ENCODE measurements around the gene OLFM1. TPM values are rescaled to one million over a fixed set of nuclear protein-coding genes. Genes with fewer than 3 reads are reported as not detected.
"Not testable (repeated sequence)": the region's sequence is repeated elsewhere in the genome, so short reads cannot be mapped to it uniquely, and the experiment has no call there.

OLFM1 gene
- total RNA-seq, 1 donor from 2014 or later, result not detected

GRCh38 chr9:135060461-135061116 lies 26.9 kb upstream of the OLFM1 start:
- intact Hi-C loops (cut with micrococcal nuclease), result no loop called here

GRCh38 chr9:135061441-135061840 lies 26.0 kb upstream of the OLFM1 start:
- intact Hi-C loops (cut with micrococcal nuclease), result no loop called here

GRCh38 chr9:135062254-135062653 lies 25.2 kb upstream of the OLFM1 start:
- intact Hi-C loops (cut with micrococcal nuclease), result no loop called here

DNA sequence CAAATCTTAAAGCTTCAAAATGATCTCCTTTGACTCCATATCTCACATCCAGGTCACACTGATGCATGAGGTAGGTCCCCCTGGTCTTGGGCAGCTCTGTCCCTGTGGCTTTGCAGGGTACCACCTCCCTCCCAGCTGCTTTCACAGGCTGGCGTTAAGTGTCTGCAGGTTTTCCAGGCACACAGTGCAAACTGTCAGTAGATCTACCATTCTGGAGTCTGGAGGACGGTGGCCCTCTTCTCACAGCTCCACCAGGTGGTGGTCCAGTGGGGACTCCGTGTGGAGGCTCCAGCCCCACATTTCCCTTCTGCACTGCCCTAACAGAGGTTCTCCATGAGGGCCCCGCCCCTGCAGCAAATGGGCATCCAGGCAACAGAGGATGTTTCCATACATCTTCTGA lies 24.0 kb upstream of the OLFM1 start:
- intact Hi-C loops (cut with micrococcal nuclease), result not testable (repeated sequence)

- intact Hi-C loops (cut with micrococcal nuclease), result not testable (repeated sequence)
Observed at GRCh38 chr9:135063888-135064287, 23.6 kb upstream of the OLFM1 start.

DNA sequence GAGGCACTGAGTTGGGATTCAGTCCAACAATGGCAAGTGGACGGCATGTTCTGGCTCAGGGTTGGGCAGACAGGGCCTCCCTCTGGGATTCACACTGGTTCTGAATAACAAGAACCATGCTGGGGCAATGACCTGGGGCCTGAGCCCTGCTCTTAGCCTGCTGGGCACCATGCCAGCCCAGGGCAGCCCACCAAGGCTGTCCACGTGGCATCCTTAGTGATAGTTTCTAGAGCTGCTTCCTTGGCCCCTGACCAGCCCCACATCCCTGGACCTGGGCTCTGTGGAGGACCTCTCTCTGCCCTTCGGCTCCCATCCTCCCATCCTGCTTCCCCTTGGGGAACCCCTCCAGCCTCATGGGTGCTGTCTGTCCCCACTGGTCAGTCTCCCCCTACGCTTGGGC lies 22.3 kb upstream of the OLFM1 start:
- intact Hi-C loops (cut with micrococcal nuclease), result no loop called here

DNA sequence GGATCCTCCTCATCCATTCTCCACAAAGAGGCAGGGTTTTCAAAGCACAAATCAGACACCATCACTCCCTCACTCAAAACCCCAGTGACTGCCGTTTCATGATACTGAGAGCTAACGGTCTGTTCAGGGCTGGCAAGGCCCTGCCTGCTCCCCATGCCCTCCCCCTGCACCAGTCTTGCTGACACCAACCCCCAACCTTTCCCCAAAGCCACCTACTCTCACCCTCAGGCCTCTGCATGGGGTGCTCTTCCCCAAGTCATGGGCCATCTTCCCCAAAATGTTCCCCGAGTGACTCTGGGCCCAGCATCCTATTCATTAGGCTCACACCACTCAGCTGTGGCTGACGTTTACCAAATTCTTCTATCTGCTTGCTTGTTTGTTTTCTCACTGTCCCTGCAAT lies 21.7 kb upstream of the OLFM1 start:
- intact Hi-C loops (cut with micrococcal nuclease), result no loop called here

DNA sequence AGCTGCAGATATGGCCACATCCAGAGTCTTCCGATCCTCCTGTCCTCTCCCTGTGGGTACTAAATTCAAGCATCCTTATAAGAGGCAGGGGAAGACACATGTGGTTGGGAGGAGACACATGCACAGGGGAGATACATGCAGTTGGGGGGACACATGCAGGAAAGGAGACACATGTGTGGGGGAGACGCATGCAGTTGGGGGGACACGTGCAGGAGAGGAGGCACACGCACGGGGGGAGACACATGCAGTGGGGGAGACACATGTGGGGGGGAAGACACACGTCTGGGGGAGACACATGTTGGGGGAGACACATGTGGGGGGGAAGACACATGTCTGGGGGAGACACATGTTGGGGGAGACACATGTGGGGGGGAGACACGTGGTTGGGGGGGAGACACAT lies 21.2 kb upstream of the OLFM1 start:
- intact Hi-C loops (cut with micrococcal nuclease), result no loop called here

DNA sequence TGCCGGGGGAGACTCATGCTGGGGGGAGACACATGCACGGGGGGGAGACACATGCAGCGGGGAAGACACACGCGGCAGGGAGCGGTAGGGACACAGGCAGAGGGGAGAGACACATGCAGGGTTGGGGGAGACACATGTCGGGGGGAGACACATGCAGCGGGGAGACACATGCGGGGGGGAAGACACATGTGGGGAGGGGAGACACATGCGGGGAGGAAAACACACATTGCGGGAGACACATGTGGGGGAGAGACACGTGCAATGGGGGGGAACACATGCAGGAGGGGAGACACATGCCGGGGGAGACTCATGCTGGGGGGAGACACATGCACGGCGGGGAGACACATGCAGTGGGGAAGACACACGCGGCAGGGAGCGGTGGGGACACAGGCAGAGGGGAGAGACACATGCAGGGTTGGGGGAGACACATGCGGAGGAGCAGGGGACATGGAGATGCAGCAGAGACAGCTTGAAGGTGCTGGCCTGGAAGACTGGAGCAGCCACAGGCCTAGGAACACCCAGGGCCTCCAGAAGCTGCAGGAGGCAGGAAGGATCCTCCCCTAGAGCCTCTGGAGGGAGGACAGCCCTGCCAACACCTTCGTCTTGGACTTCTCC lies 20.3 kb upstream of the OLFM1 start:
- intact Hi-C loops (cut with micrococcal nuclease), result no loop called here

DNA sequence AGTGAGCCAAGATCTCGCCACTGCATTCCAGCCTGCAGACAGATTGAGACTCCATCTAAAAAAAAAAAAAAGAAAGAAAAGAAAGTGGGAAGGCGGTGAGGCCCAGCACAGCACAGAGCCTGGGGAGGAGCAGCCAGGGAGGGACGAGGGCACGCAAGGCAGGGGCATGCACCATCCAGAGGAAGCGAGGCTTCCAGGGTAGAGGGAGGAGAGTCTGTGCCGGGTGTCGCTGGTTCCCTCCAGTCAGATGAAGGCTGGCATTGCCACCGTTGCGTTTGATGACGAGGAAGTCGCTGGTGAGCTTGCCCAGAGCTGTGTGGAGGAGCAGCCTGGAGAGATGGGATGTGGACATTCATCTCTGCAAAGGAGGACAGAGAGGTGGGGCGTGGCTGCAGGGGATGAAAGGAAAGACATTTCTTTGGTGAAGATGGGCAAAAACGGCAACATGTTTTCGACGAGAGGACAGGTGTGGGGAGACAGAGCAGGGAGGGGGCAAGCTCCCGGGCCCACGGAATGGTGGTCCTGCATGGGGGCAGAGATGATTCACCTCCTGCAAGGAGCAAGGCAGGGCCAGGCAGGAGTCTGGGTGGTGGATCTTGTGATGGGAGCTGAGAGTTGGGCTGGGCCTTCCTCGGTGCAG lies 18.6 kb upstream of the OLFM1 start:
- intact Hi-C loops (cut with micrococcal nuclease), result no loop called here

GRCh38 chr9:135069558-135070197 lies 17.8 kb upstream of the OLFM1 start:
- intact Hi-C loops (cut with micrococcal nuclease), result no loop called here

DNA sequence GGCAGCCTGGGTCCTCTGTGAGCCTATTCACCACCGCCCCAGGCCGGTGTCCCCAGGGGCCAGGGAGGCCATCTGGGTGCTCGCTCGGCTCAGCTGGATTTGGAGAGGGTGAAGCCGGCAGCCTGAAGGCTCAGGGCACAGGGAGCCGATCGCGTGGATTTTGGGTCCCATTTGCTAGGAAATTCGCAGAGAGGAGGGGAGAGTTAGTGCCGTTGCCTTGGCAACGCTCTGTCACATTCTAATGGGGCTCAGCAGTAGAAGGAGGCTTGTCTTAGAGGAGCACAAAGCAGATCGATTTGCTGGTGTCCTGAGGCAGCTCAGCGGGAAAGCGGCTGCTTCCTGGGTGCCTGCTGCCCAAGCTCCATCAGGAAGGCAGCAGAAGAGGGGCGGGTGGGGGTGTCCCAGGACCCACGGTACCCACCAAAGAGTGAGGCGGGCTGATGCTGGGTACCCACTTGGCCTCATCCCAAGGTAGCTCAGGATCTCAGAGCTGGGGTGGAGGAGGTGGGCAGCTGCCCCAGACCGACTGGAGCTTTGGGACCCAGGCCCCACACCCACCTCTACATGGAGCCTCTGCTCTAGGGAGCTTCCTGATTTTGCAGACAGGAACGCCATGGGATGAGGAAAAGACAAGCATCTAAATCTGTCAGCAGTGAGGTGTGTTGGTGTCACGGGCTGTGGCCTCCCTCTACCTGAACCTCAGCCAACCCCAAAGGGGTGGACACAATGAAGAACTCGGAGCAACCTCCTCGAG lies 17.1 kb upstream of the OLFM1 start:
- intact Hi-C loops (cut with micrococcal nuclease), result no loop called here

- intact Hi-C loops (cut with micrococcal nuclease), result no loop called here
Observed at GRCh38 chr9:135070964-135071735, 16.3 kb upstream of the OLFM1 start.

DNA sequence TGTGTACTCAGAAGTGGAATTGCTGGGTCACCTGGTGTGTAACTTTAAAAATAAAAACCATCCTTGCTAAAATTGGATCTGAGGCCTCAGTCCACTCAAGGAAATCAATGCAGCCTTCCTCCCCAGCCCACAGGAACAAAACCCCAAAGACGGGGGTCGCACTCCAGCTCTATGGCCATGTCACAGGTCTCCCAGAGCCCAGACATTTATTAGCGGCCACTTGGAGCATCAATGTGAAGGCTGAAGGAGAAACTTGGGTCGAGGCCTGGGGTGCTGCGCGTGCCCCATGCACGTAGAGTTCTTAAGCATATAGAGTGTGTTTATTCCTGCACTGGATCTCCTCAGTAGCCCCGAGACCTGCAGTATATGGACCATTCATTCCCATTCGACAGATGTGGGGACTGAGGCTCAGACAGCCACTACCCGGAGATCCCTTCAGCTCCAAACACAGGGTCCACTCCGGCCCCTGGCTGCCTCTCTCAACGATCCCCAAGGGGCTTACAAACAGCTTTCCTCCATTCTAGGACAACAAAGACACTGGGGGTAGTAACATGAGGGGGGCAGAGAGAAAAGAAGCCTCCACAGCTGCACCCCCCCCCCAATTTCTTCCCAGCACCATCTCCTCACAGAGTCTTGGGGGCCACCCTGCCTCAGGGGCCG lies 14.3 kb upstream of the OLFM1 start:
- intact Hi-C loops (cut with micrococcal nuclease), result no loop called here

DNA sequence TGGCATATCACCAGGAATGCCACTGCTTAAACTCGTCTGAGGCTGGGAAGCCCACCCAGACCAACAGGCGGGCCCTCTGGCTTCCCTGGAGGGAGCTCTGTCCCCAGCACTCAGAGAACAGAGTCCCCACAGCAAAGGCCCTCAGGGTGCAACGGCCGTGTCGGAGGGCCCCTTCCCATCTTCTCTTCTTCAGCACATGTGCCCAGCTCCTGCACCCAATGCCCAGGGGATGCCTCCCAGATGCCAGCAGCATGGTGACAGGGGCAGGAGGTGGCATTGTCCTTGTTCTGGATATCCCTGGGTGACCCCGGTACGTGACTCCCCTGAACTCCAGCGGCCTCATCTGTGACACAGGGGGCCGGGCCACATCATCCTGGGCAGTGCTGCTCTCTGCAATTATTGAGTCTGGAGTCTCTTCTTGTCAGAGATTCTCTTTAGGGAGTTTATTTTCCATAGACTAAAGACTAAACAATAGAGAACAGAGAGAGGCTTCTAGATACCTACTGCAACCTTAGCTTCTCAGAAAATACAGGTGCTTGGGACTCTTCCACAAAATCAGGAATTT lies 13.6 kb upstream of the OLFM1 start:
- intact Hi-C loops (cut with micrococcal nuclease), result no loop called here

DNA sequence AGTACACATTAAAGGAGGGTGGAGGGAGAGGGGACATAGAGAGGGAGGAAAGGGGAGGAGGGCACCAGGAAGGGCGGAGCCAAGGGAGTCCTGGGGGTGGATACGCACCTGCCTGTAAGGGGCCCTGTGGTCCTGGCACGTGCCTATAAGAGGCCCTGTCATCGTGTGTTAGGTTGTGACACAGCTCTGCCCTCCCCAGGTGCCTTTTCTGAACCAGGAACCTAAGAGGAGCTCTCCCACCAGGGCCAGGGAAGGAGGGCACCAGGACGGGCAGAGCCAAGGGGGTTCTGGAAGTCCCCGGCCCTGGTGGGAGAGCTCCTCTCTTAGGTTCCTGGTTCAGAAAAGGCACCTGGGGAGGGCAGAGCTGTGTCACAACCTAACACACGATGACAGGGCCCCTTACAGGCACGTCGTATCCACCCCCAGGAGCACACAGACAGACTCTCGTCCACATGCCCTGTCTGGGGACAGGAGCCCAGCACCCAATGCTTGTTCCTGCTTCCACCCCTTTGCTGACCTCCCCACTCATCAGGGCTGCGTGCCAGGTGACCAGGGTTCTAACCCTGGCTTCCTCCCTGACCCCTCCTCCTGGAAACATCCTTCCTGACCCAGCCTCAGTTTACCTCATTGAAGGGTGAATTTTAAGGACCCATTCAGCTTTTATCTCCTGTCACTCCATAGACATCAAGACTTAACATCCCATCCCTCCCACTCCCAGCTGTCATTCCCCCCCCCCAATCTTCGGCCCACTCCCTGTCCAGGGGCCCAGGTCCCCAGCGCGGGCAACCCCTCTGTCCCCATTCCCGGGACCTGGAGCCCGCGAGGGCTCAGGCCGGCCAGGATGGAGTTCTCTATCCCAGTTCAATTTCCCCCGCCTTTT lies 12.9 kb upstream of the OLFM1 start:
- intact Hi-C loops (cut with micrococcal nuclease), result no loop called here

DNA sequence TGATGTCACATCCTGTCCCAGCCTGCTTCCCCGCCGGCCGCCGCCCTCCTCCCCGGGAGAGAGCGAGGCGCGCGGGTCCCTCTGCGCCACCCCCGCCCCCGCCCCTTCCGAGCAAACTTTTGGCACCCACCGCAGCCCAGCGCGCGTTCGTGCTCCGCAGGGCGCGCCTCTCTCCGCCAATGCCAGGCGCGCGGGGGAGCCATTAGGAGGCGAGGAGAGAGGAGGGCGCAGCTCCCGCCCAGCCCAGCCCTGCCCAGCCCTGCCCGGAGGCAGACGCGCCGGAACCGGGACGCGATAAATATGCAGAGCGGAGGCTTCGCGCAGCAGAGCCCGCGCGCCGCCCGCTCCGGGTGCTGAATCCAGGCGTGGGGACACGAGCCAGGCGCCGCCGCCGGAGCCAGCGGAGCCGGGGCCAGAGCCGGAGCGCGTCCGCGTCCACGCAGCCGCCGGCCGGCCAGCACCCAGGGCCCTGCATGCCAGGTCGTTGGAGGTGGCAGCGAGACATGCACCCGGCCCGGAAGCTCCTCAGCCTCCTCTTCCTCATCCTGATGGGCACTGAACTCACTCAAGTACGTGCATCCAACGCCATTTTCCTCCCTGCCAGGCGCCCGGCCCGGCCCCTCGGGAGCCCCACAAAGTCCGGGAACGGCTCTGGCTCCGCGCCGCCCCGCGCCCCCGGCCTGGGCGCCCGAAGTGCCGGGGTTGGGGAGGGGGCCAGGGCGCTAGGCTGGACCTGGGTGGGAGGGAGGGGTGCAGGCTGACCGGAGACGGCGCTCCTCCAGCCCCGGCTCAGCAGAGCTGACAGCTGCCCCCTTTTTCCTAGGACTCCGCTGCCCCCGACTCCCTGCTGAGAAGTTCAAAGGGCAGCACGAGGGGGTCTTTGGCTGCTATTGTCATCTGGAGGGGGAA lies 12.0 kb upstream of the OLFM1 start:
- intact Hi-C loops (cut with micrococcal nuclease), result no loop called here
